Liver (tissue), 9 donors: ENCODE results near the gene HINT1. TPM values are rescaled to one million over a fixed set of nuclear protein-coding genes. Genes with fewer than 3 reads are reported as not detected.

ENCODE experiments used
- DNase-seq: peaks from one replicate; pipeline ENCODE4 v3.0.0-alpha.2; 2017; ENCODE audit warnings: low spot score
- H3K27ac ChIP-seq, 2 donors: one replicate each; pipeline ENCODE4 v1.7.0; 2013; ENCODE audit warnings: inconsistent platforms in 2 of 2, low read length in 2 of 2, control low read depth in 1 of 2, low read depth in 1 of 2, mild to moderate bottlenecking in 1 of 2
- H3K27me3 ChIP-seq, 4 donors: one replicate each; pipeline versions ENCODE4 v1.6.1 to v1.7.0; 2013; ENCODE audit warnings: low read length in 3 of 4, inconsistent platforms in 1 of 4, mild to moderate bottlenecking in 1 of 4, moderate library complexity in 1 of 4; ENCODE audit not compliant: control insufficient read depth in 4 of 4, insufficient read depth in 4 of 4
- H3K36me3 ChIP-seq, 4 donors: one replicate each; pipeline versions ENCODE4 v1.6.1 to v1.7.0; 2013; ENCODE audit warnings: low read length in 3 of 4, mild to moderate bottlenecking in 3 of 4, low read depth in 1 of 4, moderate library complexity in 1 of 4; ENCODE audit not compliant: control insufficient read depth in 4 of 4, insufficient read depth in 3 of 4
- H3K4me1 ChIP-seq, 4 donors: one replicate each; pipeline versions ENCODE4 v1.6.1 to v1.7.0; 2013; ENCODE audit warnings: low read length in 3 of 4, mild to moderate bottlenecking in 3 of 4, moderate library complexity in 1 of 4; ENCODE audit not compliant: control insufficient read depth in 4 of 4, insufficient read depth in 4 of 4
- H3K4me3 ChIP-seq, 3 donors: one replicate each; pipeline versions ENCODE4 v1.6.1 to v1.7.0; 2013; ENCODE audit warnings: low read length in 3 of 3, control low read depth in 1 of 3, low read depth in 1 of 3, mild to moderate bottlenecking in 1 of 3
- H3K9ac ChIP-seq, 2 donors: one replicate each; pipeline ENCODE4 v1.7.0; 2013; ENCODE audit warnings: low read length in 2 of 2, mild to moderate bottlenecking in 2 of 2, moderate library complexity in 2 of 2, control low read depth in 1 of 2, low read depth in 1 of 2
- H3K9me3 ChIP-seq, 4 donors: one replicate each; pipeline versions ENCODE4 v1.6.1 to v1.7.0; 2013; ENCODE audit warnings: low read length in 3 of 4; ENCODE audit not compliant: control insufficient read depth in 4 of 4
- ATF3 ChIP-seq: IDR thresholded peaks from 2 replicates; pipeline ENCODE4 v1.6.1; 2016; ENCODE audit warnings: antibody characterized with exemption
- CTCF ChIP-seq: fragments of 150-350 bp; IDR thresholded peaks from 2 replicates; pipeline ENCODE4 v1.5.1; 2017; ENCODE audit warnings: improper control_type of control experiment, low read depth, low read length; ENCODE audit not compliant: missing input control
- EGR1 ChIP-seq, 2 donors: IDR thresholded peaks; 2 replicates each; pipeline ENCODE4 v1.6.1; 2016 to 2018; ENCODE audit warnings: antibody characterized with exemption in 2 of 2, low read depth in 2 of 2
- FOXA1 ChIP-seq: IDR thresholded peaks from 2 replicates; pipeline ENCODE4 v1.6.1; 2016; ENCODE audit warnings: antibody characterized with exemption
- FOXA2 ChIP-seq: IDR thresholded peaks from 2 replicates; pipeline ENCODE4 v1.6.1; 2016; ENCODE audit warnings: antibody characterized with exemption
- GABPA ChIP-seq, 2 donors: IDR thresholded peaks in 1 of 2; conservative IDR thresholded peaks in 1 of 2; 2 replicates each; pipeline ENCODE4 v1.6.1; 2016; ENCODE audit warnings: antibody characterized with exemption in 2 of 2, mild to moderate bottlenecking in 1 of 2, moderate library complexity in 1 of 2
- HNF4A ChIP-seq, 2 donors: conservative IDR thresholded peaks; 2 replicates each; pipeline ENCODE4 v1.6.1; 2016; ENCODE audit warnings: antibody characterized with exemption in 2 of 2, mild to moderate bottlenecking in 2 of 2
- HNF4G ChIP-seq: IDR thresholded peaks from 2 replicates; pipeline ENCODE4 v1.6.1; 2016; ENCODE audit warnings: antibody characterized with exemption
- JUND ChIP-seq, 2 donors: IDR thresholded peaks; 2 replicates each; pipeline ENCODE4 v1.6.1; 2016; ENCODE audit warnings: antibody characterized with exemption in 2 of 2
- MAX ChIP-seq: IDR thresholded peaks from 2 replicates; pipeline ENCODE4 v1.6.1; 2016; ENCODE audit warnings: antibody characterized with exemption
- NR2F2 ChIP-seq: IDR thresholded peaks from 2 replicates; pipeline ENCODE4 v1.6.1; 2016; ENCODE audit warnings: antibody characterized with exemption
- RAD21 ChIP-seq, 2 donors: IDR thresholded peaks; 2 replicates each; pipeline ENCODE4 v1.6.1; 2016; ENCODE audit warnings: antibody characterized with exemption in 2 of 2, mild to moderate bottlenecking in 2 of 2
- REST ChIP-seq: IDR thresholded peaks from 2 replicates; pipeline ENCODE4 v1.6.1; 2016; ENCODE audit warnings: antibody characterized with exemption, mild to moderate bottlenecking
- RXRA ChIP-seq, 2 donors: IDR thresholded peaks; 2 replicates each; pipeline ENCODE4 v1.6.1; 2017 to 2018; ENCODE audit warnings: antibody characterized with exemption in 2 of 2, mild to moderate bottlenecking in 1 of 2
- SP1 ChIP-seq: IDR thresholded peaks from 2 replicates; pipeline ENCODE4 v1.6.1; 2018; ENCODE audit warnings: antibody characterized with exemption, mild to moderate bottlenecking
- TAF1 ChIP-seq: conservative IDR thresholded peaks from 2 replicates; pipeline ENCODE4 v1.6.1; 2016; ENCODE audit warnings: antibody characterized with exemption, mild to moderate bottlenecking
- YY1 ChIP-seq: IDR thresholded peaks from 2 replicates; pipeline ENCODE4 v1.6.1; 2016; ENCODE audit warnings: antibody characterized with exemption, mild to moderate bottlenecking
- ZBTB33 ChIP-seq: IDR thresholded peaks from 2 replicates; pipeline ENCODE4 v1.6.1; 2016; ENCODE audit warnings: antibody characterized with exemption
- WGBS: extraction: QIAGEN DNeasy Blood & Tissue Kit; methylation state at CpG from one replicate; pipeline ENCODE4 v1.1.7; 2013; 5-methylcytosine and 5-hydroxymethylcytosine counted together
- polyA plus RNA-seq, 2 donors: library from polyadenylated mRNA; stranded (reverse) in 1 of 2; unstranded in 1 of 2; fragments of 200-250 nt in 1 of 2; fragments of >200 nt in 1 of 2; fragmentation: Nextera tagmentation in 1 of 2; extraction: Ambion mirVana in 1 of 2; gene quantifications; one replicate each; pipeline versions ENCODE4 v1.2.1 to v1.2.3, GENCODE V29; 2013 to 2015
- total RNA-seq, 2 donors: library from RNA; depleted of rRNA; stranded (reverse); fragments of >200 nt; gene quantifications; one replicate each; pipeline ENCODE4 v1.2.3, GENCODE V29; 2014
- donor health status: healthy.
- donor health status: healthy.
- donor health status: healthy.
- donor health status: healthy.
- donor health status: healthy.

The HINT1 gene
- total and polyA plus RNA-seq, 4 donors, result 112 to 902 (median 314) TPM

GRCh38 chr5:131171276-131171810 is 6.3 kb upstream of the HINT1 start:
- Histone ChIP-seq H3K27ac (peak overlapping the region; percentile 41 to 60), H3K36me3 (no peaks in the 10 kb centered on the region), H3K9me3 (no peaks in the 10 kb centered on the region), H3K9ac (peak overlapping the region in 1 of 2 donors; percentile 71), H3K4me3 (peak overlapping the region; percentile 65 to 80 (median 76)), H3K27me3 (no peaks in the 10 kb centered on the region), H3K4me1 (peaks cover 4 to 13% (median 11%) of the 10 kb centered on the region in 4 donors)
- WGBS, result 4% methylated on average over 11 of the region's 11 CpGs
- DNase-seq, result no peak
- no peak for TF ChIP-seq ATF3
- TF ChIP-seq REST, result no peak
- no peak for TF ChIP-seq FOXA1
- no peak for TF ChIP-seq RAD21 (IDR thresholded peaks at IDR 0.05)
- TF ChIP-seq JUND (IDR thresholded peaks at IDR 0.05), result no peak
- TF ChIP-seq ZBTB33, result no peak
- TF ChIP-seq CTCF, result no peak
- TF ChIP-seq SP1, result no peak
- TF ChIP-seq MAX, result no peak
- no peak for TF ChIP-seq YY1
- TF ChIP-seq RXRA (IDR thresholded peaks at IDR 0.05), result no peak
- no peak for TF ChIP-seq HNF4G
- TF ChIP-seq HNF4A (conservative IDR thresholded peaks at IDR 0.05), result no peak
- TF ChIP-seq GABPA (IDR thresholded peaks at IDR 0.05 in 1 of 2, conservative IDR thresholded peaks at IDR 0.05 in 1 of 2), result no peak
- TF ChIP-seq TAF1, result no peak
- TF ChIP-seq EGR1 (IDR thresholded peaks at IDR 0.05; ENCODE audit: low read depth in 2 of 2), result no peak
- TF ChIP-seq NR2F2, result no peak
- TF ChIP-seq FOXA2, result no peak
